Measurements from ENCODE around the gene ARHGAP9.
"Not testable (repeated sequence)": the region's sequence is repeated elsewhere in the genome, so short reads cannot be mapped to it uniquely, and the experiment has no call there.

- TF ChIP-seq CTCF, POLR2A (IDR thresholded peaks at IDR 0.05): not testable (repeated sequence)
These were observed 26.9 kb upstream of the ARHGAP9 start for GRCh38 chr12:57506541-57506940.
